GM13977 (cell line): ENCODE measurements around the gene ARTN.
A peak's percentile ranks its signal among the peaks of the same experiment; 100 is the strongest.

Source experiments
- DNase-seq: peaks from one replicate; pipeline ENCODE4 v3.0.0; 2012; ENCODE audit warnings: low spot score
- in situ Hi-C: fragments of 300-500 bp; cut with MboI; formaldehyde crosslinking; loops from one replicate; pipeline ENCODE4 v1.12.0; 2022; ENCODE audit warnings: low sequenced_read_pairs, low pct_unique_long_range_greater_than_20kb, mixed read lengths, inconsistent platforms; ENCODE audit not compliant: unreplicated experiment
- TF ChIP-seq, protein P1 (sequence below): IDR thresholded peaks from 2 replicates; pipeline ENCODE4 v1.5.1; 2012; ENCODE audit warnings: mild to moderate bottlenecking, control low read depth; ENCODE audit not compliant: insufficient read depth; ENCODE audit errors: extremely low read depth, missing control alignments

ARTN gene

DNA sequence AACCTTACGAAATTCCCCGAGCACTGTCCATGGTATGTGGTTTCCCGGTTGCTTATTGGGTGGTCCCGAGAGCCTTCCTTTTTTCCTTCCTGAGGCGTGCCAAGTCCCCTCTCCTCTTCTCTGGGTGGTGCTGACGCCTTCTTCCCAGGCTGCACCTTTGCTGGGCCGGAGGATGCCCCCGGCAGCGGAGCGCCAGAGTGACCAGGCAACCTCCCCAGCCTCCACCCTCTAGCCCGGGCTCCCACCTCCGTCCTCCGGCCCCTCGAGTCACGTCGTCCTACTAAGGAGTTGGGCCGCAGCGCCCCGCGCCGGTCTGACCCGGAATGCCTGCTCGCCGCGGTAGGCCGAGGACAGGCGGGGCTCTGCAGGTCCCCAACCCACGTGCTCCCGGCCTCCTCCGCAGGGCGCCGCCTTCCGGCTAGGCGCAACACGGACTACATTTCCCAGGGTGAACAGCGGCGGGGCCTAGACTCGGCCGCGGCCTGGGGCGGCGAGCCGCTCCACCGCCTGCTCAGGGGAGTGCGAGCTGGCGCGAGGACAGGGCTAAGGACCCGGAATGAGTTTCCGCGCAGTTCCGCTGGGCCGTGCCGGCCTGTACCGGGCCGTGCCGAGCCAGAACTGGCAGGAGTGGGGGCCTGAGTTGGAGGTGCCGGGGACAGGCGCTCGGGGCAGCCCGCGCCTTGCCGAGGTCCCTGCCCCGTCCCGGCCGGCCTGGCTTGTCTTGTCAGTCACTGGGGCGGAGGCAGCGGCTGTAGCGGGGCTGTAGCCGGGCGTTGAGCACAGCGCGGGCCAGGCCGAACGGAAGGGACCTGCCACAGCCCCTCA lies 12.8 kb downstream of the ARTN start, which contains the start of gene IPO13:
TSS of gene IPO13 (plus strand) at position 715 of the 825 bp plus-strand sequence. CDS start 651 bp downstream, outside the sequence.
- TF ChIP-seq, protein P1, sequence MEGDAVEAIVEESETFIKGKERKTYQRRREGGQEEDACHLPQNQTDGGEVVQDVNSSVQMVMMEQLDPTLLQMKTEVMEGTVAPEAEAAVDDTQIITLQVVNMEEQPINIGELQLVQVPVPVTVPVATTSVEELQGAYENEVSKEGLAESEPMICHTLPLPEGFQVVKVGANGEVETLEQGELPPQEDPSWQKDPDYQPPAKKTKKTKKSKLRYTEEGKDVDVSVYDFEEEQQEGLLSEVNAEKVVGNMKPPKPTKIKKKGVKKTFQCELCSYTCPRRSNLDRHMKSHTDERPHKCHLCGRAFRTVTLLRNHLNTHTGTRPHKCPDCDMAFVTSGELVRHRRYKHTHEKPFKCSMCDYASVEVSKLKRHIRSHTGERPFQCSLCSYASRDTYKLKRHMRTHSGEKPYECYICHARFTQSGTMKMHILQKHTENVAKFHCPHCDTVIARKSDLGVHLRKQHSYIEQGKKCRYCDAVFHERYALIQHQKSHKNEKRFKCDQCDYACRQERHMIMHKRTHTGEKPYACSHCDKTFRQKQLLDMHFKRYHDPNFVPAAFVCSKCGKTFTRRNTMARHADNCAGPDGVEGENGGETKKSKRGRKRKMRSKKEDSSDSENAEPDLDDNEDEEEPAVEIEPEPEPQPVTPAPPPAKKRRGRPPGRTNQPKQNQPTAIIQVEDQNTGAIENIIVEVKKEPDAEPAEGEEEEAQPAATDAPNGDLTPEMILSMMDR, result peak; percentile 90
- in situ Hi-C loops, result loop anchor here (25.0 kb wide), 1 partner anchor 409 kb away; the partner anchor contains the start of gene PTPRF
- DNase-seq, result peak; percentile 99

DNA sequence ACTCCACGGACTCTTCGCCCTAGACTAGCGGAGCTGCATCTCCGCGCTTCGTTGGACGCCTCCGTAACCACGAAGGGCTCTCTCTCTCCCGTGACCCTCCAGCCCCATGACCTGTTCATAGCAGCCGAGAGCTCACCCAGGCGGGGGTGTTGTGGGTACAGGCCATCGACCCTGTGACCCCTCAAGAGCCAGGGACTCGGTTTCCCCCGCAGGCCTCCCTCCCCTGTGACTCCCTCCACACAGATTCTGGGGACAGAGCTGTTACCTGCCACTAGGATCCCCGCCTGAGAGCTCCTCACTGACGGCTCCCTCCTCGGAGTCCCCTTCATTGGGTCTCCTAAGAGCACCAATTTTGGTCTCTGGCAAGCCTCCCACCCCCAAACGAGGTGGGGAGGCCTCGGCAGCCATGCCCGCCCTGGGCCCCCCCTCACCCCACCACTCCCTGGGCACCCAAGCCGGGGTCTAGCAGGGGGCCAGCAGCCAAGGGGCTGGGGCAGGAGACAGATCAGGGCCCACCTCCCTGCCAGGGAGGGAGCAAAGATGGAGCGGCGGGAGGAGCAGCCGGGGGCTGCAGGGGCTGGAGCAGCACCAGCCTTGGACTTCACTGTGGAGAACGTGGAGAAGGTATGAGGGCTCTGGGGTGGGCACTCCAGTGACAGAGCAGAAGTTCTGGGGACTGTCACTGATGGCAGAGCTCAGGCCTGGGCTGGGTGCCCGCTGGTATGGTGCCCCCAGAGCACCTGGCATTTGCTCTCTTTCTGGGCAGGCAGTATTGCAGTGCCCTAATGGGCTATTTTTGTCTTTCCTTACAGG lies 13.7 kb downstream of the ARTN start:
- TF ChIP-seq, protein P1, result no peak
- in situ Hi-C loops, result loop anchor here (25.0 kb wide), 1 partner anchor 410 kb away; the partner anchor contains the start of gene PTPRF

DNA sequence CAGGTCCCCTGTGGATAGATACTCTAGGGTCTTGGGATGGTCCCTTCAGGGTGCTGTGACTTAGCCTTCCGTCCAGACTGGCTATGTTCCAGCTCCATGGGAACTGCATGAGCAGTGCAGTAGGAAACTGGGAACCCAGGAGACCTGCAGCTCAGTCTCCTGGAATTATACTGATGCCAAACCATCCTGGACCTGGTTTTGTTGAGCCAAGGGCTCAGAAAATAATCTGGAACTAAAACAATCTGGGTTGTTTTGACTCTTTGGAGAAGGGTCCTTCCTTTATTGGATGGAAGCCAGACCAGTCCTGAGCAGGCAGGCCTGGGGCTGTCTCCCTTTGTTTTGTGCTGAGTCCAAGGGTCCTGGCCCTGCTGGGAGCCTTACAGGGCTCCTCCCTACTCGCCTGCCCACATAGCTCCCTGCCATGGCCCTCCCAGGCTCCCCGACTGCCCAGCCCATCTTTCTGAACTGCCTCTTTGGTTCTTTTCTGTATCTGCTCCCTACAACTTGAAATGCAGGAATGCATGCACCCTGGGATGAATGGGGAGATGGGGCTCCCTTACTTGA lies 14.4 kb downstream of the ARTN start:
- in situ Hi-C loops, result loop anchor here (25.0 kb wide), 1 partner anchor 411 kb away; the partner anchor contains the start of gene PTPRF
- no peak for DNase-seq
- TF ChIP-seq, protein P1, result no peak

More for the DNA sequence above, 13.7 kb downstream of the ARTN start:
- DNase-seq, result peak; percentile 17

DNA sequence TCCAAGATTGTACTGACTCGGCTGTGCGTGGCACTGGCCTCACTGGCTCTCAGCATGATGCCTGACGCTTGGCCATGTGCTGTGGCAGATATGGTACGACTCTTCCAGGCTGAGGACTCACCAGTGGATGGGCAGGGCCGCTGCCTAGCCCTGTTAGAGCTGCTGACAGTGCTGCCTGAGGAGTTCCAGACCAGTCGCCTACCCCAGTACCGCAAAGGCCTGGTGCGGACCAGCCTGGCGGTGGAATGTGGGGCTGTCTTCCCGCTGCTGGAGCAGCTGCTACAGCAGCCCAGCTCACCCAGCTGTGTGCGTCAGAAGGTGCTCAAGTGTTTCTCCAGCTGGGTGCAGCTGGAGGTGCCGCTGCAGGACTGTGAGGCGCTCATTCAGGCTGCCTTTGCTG lies 16.1 kb downstream of the ARTN start:
- no peak for DNase-seq
- TF ChIP-seq, protein P1, result no peak
- in situ Hi-C loops, result loop anchor here (25.0 kb wide), 1 partner anchor 412 kb away; the partner anchor contains the start of gene PTPRF

DNA sequence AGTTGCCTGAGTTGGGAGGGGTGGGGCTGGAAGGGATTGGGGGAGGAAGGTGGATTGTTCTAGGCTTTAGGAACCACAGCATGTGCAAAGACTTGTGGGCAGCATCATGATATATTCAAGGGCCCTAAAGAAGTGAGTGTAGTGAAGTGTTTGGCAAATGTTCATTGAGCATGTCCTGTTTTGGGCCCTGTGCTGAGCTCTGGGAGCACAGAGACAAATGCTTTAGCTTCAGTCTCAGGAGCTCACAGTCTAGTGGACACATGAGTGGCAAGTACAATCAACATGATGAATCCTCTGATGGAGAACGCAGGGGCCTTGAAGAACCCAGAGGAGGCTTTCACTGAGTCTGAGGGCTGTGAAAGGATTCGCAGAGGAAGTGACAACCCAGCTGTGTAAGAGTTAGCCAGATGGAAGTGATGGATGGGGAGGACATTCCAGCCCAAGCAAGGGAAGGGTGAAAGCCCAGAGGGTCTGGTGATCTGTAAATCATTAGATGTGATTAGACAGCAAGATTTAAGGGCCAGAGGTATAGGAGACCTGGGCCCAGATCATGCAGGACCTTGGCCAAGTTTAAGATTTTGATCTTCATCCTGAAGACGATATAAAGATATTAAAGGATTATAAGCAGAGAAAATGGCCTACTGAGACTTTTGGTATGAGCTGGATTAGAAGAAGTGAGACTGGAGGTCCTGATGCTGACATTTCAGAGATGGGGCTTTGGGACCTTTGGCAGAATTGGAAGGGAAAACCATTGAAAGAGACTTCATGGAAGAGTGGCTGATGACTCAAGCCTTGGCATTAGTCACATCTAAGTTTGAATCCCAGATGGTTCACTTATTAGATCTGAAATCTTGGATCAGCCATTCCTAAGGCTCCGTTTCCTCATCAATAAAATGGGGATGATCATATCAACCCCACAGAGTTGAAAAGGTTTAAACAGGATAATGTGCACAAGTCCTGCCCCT lies 17.7 kb downstream of the ARTN start:
- DNase-seq, result no peak
- TF ChIP-seq, protein P1, result no peak
- in situ Hi-C loops, result no loop called here
